Small intestine (tissue), 7 donors: ENCODE measurements around the gene FBN2. TPM values are rescaled to one million over a fixed set of nuclear protein-coding genes. Genes with fewer than 3 reads are reported as not detected.

Experiments
- DNase-seq, 2 donors: peaks; one replicate each; pipeline versions ENCODE4 v3.0.0 to v3.0.0-alpha.2; 2013
- FAIRE-seq: peaks from 2 replicates; lab custom pipeline; 2012; peaks lifted over from hg19 to GRCh38; lab: Jason Lieb, UNC
- H3K27ac ChIP-seq, 3 donors: one replicate each; pipeline ENCODE4 v1.5.1; 2013; ENCODE audit warnings: low read length in 2 of 3, mild to moderate bottlenecking in 2 of 3, control low read depth in 1 of 3, inconsistent platforms in 1 of 3, low read depth in 1 of 3, moderate library complexity in 1 of 3
- H3K27me3 ChIP-seq, 3 donors: one replicate each; pipeline ENCODE4 v1.6.1; 2013; ENCODE audit warnings: low read length in 3 of 3, inconsistent platforms in 1 of 3; ENCODE audit not compliant: control insufficient read depth in 3 of 3, insufficient read depth in 3 of 3
- H3K36me3 ChIP-seq, 3 donors: one replicate each; pipeline ENCODE4 v1.6.1; 2013; ENCODE audit warnings: low read length in 3 of 3, inconsistent platforms in 1 of 3, low read depth in 1 of 3, mild to moderate bottlenecking in 1 of 3, moderate library complexity in 1 of 3; ENCODE audit not compliant: control insufficient read depth in 3 of 3, insufficient read depth in 2 of 3
- H3K4me1 ChIP-seq, 3 donors: one replicate each; pipeline ENCODE4 v1.6.1; 2013; ENCODE audit warnings: low read length in 2 of 3, inconsistent platforms in 1 of 3, low read depth in 1 of 3, mild to moderate bottlenecking in 1 of 3, moderate library complexity in 1 of 3; ENCODE audit not compliant: control insufficient read depth in 3 of 3, insufficient read depth in 2 of 3
- H3K4me3 ChIP-seq, 3 donors: one replicate each; pipeline ENCODE4 v1.5.1; 2013; ENCODE audit warnings: low read length in 3 of 3, control low read depth in 1 of 3, inconsistent platforms in 1 of 3, low read depth in 1 of 3, mild to moderate bottlenecking in 1 of 3, moderate library complexity in 1 of 3
- H3K9me3 ChIP-seq, 2 donors: one replicate each; pipeline ENCODE4 v1.6.1; 2013; ENCODE audit warnings: low read depth in 1 of 2, low read length in 1 of 2; ENCODE audit not compliant: control insufficient read depth in 2 of 2, insufficient read depth in 1 of 2
- WGBS, 3 donors: extraction: QIAGEN DNeasy Blood & Tissue Kit; methylation state at CpG; one replicate each; pipeline ENCODE4 v1.1.7; 2013; 5-methylcytosine and 5-hydroxymethylcytosine counted together
- polyA plus RNA-seq, 4 donors: library from polyadenylated mRNA; stranded (reverse) in 3 of 4; unstranded in 1 of 4; fragments of 200-250 nt in 3 of 4; fragments of 120-200 nt in 1 of 4; gene quantifications; one replicate each; pipeline versions ENCODE4 v1.2.1 to v1.2.3, GENCODE V29; 2013
- donor health status: healthy with polysubstance abuse.
- donor health status: control.
- donor health status: control.
- donor health status: Bipolar disorder and iron deficiency.
- donor health status: healthy.

FBN2 gene
- polyA plus RNA-seq, 4 donors = under 0.01 to 16.9 (median 0.21) TPM; not detected in 1

GRCh38 chr5:128353441-128354107 is 184.5 kb downstream of the FBN2 start:
- H3K27ac ChIP-seq = no peak overlapping the region
- H3K27me3 ChIP-seq = no peaks in the 10 kb centered on the region
- FAIRE-seq (no peak), DNase-seq (no peak)
- H3K36me3 ChIP-seq = no peaks in the 10 kb centered on the region
- H3K4me3 ChIP-seq = no peak overlapping the region
- no peaks in the 10 kb centered on the region for H3K4me1 ChIP-seq
- 65 to 81% (median 70%) methylated on average over 3 of the region's 3 CpGs for WGBS, 3 donors
- H3K9me3 ChIP-seq = no peaks in the 10 kb centered on the region

DNA sequence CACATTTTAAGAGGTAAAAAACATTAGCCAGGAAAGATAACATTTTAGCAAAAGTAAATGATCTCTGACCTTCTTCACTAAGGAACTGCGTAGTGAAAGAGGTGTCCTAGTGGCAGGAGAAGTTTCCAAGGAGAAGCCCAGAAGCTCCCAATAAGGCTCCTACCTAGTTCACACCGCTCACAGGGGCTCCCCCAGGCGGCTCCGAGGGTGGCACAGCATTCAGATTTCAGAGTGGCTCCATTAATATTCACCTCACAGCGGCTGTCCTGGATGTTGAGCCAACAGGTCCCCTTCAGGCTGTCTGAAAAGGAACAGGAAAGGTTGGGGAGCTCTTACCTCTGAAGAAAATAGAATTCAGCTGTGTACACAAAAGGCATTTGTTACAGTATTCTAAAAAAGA is 187.3 kb downstream of the FBN2 start:
- no peaks in the 10 kb centered on the region for H3K36me3 ChIP-seq
- no peaks in the 10 kb centered on the region for H3K4me1 ChIP-seq
- FAIRE-seq (no peak), DNase-seq (no peak)
- H3K27me3 ChIP-seq = no peaks in the 10 kb centered on the region
- H3K4me3 ChIP-seq = no peak overlapping the region
- 76 to 87% (median 78%) methylated on average over 5 of the region's 5 CpGs for WGBS, 3 donors
- H3K9me3 ChIP-seq = no peaks in the 10 kb centered on the region
- no peak overlapping the region for H3K27ac ChIP-seq

DNA sequence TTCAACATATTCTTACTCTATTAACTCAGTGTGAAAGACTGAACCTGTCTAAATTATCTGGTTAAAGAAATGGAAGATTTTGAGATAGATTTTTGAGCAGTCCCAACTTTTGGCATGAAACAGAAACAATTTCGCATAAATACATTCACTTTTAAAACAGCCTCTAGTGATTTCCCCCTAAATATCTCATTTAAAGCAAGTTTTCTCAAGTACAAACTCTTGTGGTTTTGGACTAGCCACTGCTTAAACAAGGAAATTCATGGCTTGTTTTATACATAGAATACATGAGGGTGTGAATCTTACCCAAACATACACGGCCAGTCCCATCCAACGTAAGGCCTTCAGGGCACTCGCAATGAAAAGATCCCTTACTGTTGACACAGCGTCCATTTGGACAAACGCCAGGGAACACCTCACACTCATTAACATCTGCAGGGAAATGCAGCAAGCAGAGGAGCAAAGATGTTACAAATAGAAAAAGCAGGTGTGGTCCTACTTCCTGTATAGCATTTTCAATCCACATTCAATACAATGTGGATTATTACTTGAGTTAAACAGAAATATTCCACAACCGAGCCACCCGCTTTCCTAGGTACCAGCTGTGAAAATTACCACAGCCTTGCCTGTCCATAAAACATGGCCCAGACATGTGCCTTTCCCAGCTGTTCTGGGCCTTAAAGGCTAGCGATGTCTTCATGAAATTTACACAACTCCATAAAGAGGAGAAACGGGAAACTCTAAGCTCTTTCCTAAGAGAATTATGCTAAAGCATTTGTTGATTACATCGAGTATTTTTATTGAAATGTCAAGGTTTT is 188.8 kb downstream of the FBN2 start:
- H3K27me3 ChIP-seq = no peaks in the 10 kb centered on the region
- peaks cover 0 to 2% (median 0%) of the 10 kb centered on the region in 3 donors for H3K36me3 ChIP-seq
- 43 to 66% (median 53%) methylated on average over 11 of the region's 11 CpGs for WGBS, 3 donors
- no peak overlapping the region for H3K4me3 ChIP-seq
- DNase-seq (peak; percentile 56 to 59), FAIRE-seq (no peak)
- H3K4me1 ChIP-seq = no peaks in the 10 kb centered on the region
- H3K9me3 ChIP-seq = no peaks in the 10 kb centered on the region
- H3K27ac ChIP-seq = no peak overlapping the region

DNA sequence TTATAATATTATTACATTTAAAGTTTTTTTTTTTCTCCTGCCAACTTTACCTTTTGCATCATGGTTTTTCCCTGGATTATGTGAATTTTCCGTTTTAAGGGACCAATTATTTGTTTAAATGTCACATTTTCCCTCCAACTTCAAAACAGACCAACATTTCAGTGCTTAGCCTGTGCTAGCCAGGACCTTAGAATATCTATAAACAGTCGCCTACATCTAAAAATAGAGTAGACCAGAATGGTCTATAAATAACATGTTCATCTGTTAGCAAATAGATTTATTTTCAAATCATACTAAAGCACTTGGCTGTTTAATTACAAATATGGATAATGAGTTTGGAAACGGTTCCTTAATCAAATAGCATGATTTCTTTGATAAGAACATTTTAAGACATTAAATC is 192.0 kb downstream of the FBN2 start:
- no peaks in the 10 kb centered on the region for H3K27me3 ChIP-seq
- FAIRE-seq = no peak
- no peak overlapping the region for H3K27ac ChIP-seq
- H3K4me1 ChIP-seq = no peaks in the 10 kb centered on the region
- H3K36me3 ChIP-seq = peaks cover 0 to 5% (median 0%) of the 10 kb centered on the region in 3 donors
- no peak overlapping the region for H3K4me3 ChIP-seq
- no peaks in the 10 kb centered on the region for H3K9me3 ChIP-seq
- WGBS, 3 donors = 44 to 47% (median 46%) methylated on average over 3 of the region's 3 CpGs
- DNase-seq = no peak

GRCh38 chr5:128345247-128345646 is 192.8 kb downstream of the FBN2 start:
- Histone ChIP-seq H3K9me3 (no peaks in the 10 kb centered on the region), H3K4me3 (no peak overlapping the region), H3K27me3 (no peaks in the 10 kb centered on the region), H3K27ac (no peak overlapping the region), H3K36me3 (peaks cover 0 to 5% (median 0%) of the 10 kb centered on the region in 3 donors), H3K4me1 (no peaks in the 10 kb centered on the region)
- 93 to 96% (median 95%) methylated on average over 16 of the region's 16 CpGs for WGBS, 3 donors
- DNase-seq (no peak), FAIRE-seq (no peak)

DNA sequence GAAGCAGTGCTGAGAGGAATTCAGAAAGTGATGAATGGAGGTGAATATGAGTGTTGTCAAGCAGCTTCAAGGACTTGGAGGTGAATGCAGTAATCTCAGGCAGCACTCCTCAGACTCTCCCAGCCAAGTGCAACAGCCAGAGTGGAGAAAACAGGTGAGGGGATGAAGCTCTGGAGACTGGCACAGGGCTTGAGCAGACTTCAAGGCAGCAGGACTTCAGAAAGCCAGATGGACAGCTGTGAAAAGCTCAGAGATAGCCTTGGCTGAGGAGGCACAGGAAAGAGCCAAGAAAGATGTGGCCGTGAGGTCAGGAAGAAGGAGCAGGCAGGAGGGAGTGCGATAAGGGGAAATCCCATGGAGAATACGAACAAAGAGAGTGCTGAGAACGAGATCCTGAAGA is 194.9 kb downstream of the FBN2 start:
- no peaks in the 10 kb centered on the region for H3K9me3 ChIP-seq
- FAIRE-seq = no peak
- 77 to 80% (median 80%) methylated on average over 4 of the region's 4 CpGs for WGBS, 3 donors
- peaks cover 0 to 10% (median 0%) of the 10 kb centered on the region in 3 donors for H3K36me3 ChIP-seq
- DNase-seq = no peak
- H3K27ac ChIP-seq = no peak overlapping the region
- H3K4me1 ChIP-seq = no peaks in the 10 kb centered on the region
- no peak overlapping the region for H3K4me3 ChIP-seq
- no peaks in the 10 kb centered on the region for H3K27me3 ChIP-seq

GRCh38 chr5:128341056-128341455 is 197.0 kb downstream of the FBN2 start:
- no peaks in the 10 kb centered on the region for H3K4me1 ChIP-seq
- DNase-seq = no peak
- 71 to 86% (median 75%) methylated on average over 3 of the region's 3 CpGs for WGBS, 3 donors
- H3K36me3 ChIP-seq = peaks cover 0 to 10% (median 0%) of the 10 kb centered on the region in 3 donors
- H3K27ac ChIP-seq = no peak overlapping the region
- H3K9me3 ChIP-seq = no peaks in the 10 kb centered on the region
- H3K27me3 ChIP-seq = no peaks in the 10 kb centered on the region
- no peak overlapping the region for H3K4me3 ChIP-seq
- FAIRE-seq = no peak

- no peak for DNase-seq
- WGBS, 3 donors = 90 to 96% (median 95%) methylated on average over 2 of the region's 2 CpGs
- no peaks in the 10 kb centered on the region for H3K9me3 ChIP-seq
- no peak overlapping the region for H3K27ac ChIP-seq
- FAIRE-seq = no peak
- H3K27me3 ChIP-seq = no peaks in the 10 kb centered on the region
- H3K36me3 ChIP-seq = peaks cover 0 to 10% (median 0%) of the 10 kb centered on the region in 3 donors
- no peak overlapping the region for H3K4me3 ChIP-seq
- H3K4me1 ChIP-seq = no peaks in the 10 kb centered on the region
Measured at GRCh38 chr5:128340648-128341047, 197.4 kb downstream of the FBN2 start.
